ENCODE results near the gene HSPA1L.

GRCh38 chr6:31792761-31793171, 22.3 kb downstream of the HSPA1L start:
- no peak for TF ChIP-seq EZH2 (IDR thresholded peaks at IDR 0.05; ENCODE audit: insufficient read depth, low read length)
- TF ChIP-seq, protein P1, sequence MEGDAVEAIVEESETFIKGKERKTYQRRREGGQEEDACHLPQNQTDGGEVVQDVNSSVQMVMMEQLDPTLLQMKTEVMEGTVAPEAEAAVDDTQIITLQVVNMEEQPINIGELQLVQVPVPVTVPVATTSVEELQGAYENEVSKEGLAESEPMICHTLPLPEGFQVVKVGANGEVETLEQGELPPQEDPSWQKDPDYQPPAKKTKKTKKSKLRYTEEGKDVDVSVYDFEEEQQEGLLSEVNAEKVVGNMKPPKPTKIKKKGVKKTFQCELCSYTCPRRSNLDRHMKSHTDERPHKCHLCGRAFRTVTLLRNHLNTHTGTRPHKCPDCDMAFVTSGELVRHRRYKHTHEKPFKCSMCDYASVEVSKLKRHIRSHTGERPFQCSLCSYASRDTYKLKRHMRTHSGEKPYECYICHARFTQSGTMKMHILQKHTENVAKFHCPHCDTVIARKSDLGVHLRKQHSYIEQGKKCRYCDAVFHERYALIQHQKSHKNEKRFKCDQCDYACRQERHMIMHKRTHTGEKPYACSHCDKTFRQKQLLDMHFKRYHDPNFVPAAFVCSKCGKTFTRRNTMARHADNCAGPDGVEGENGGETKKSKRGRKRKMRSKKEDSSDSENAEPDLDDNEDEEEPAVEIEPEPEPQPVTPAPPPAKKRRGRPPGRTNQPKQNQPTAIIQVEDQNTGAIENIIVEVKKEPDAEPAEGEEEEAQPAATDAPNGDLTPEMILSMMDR (IDR thresholded peaks at IDR 0.05; ENCODE audit: insufficient read depth, low read depth, low read length), result no peak

All from astrocyte (in vitro differentiated cells and primary cell).